ENCODE data around the gene MBD3L1.
A peak's percentile ranks its signal among the peaks of the same experiment; 100 is the strongest.

MBD3L1 gene

DNA sequence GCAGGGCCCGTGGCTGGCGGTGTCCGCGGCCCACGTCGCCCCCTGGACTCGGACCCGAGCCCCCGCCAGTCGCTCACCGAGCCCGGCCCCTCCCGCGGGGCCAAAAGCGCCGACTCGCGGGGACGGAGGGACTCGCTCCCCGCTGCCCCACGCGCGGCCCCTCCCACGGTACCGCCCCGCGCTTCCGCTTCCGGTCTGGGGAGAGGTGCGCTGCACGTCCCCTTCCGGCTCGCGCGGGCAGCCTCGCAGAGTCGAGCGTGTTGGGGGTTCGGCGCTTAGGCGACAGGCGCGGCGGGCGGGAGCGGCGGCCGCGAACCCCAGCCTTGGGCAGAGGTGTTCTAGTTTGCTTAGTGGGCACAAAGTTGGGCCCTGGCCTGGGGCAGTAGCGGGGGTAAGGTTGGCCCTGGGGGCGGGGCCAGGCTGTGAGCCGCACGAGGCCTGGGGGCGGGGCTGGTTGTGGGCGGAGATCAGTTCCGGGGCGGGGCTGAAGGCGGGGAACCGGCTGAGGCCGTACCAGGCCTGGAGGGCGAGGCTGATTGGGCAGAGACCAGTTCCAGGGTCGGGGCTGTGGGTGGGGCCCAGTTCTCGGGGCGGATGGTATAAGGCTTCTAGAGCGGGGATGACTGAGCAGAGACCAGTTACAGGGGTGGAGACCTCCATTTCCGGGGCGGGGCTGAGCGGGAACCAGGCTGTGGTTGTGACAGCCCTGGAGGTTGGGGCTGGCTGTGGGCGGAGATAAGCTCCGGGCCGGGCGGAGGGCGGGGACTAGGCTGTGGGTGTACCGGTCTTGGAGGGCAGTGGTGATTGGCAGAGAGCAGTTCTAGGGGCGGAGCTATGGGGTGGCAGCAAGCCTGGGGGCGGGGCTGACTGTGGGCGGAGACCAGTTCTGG, at the start of gene MBD3L1, which contains the start of gene ZNF558:
Gene MBD3L1, plus strand, starts transcription at position 246 of the 890 bp plus-strand sequence. CDS start 10,302 bp downstream, outside the sequence.
Gene ZNF558, minus strand, starts transcription at position 173 of the 890 bp plus-strand sequence. CDS start 9,645 bp downstream, outside the sequence.
- DNase-seq (peak; percentile 98), ATAC-seq (peak; percentile 97)
- no peaks in the 10 kb centered on the region for H3K9me3 Mint-ChIP-seq
- H3K36me3 Mint-ChIP-seq (ENCODE audit: low read depth), result peaks cover 10% of the 10 kb centered on the region
- peak within 1 kb of the TSS; percentile 82 for H3K4me3 Mint-ChIP-seq
- H3K27me3 Mint-ChIP-seq, result no peaks in the 10 kb centered on the region
- peak within 1 kb of the TSS; percentile 92 for H3K27ac Mint-ChIP-seq
- peaks cover 16% of the 10 kb centered on the region for H3K4me1 Mint-ChIP-seq

DNA sequence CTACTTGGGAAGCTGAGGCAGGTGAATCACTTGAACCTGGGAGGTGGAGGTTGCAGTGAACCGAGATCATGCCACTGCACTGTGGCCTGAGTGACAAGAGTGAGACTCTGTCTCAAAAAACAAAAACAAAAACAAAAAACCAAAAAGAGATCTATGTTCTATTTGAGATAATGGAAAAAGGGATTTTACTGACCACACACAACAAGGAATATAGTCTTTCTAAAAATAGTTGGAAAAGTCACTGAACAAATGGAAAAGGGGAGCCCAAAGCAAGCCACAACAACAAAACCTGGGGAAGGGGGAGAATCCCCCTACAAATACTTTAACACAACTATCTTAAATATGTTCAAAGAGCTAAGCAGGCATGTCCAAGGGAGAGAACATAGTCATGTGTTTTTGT, 37.4 kb upstream of the MBD3L1 start:
- Mint-ChIP-seq H3K27me3 (peaks cover 4% of the 10 kb centered on the region), H3K27ac (no peak overlapping the region), H3K9me3 (peaks cover 22% of the 10 kb centered on the region), H3K36me3 (ENCODE audit: low read depth) (peaks cover 2% of the 10 kb centered on the region), H3K4me1 (no peaks in the 10 kb centered on the region), H3K4me3 (no peak overlapping the region)
- DNase-seq (no peak), ATAC-seq (no peak)

DNA sequence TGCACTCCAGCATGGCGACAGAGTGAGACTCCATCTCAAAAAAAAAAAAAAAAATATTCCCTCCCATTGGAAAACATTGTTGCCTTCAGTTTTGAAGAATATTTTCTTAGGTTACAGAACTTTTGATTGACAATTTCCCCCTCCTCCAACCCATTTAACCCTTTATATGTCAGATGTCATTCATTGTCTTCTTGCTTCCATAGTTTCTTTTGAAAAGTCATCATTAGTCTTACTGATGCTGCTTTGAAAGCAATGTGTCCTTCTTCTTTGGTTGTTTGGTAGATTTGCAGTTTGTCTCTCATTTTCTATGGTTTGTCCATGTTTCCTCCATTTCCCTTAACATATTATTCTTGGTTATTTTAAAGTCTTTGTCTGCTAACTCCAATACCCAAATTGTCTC, 25.5 kb upstream of the MBD3L1 start:
- DNase-seq (no peak), ATAC-seq (no peak)
- peaks cover 56% of the 10 kb centered on the region for H3K9me3 Mint-ChIP-seq
- no peak overlapping the region for H3K27ac Mint-ChIP-seq
- H3K4me3 Mint-ChIP-seq, result no peak overlapping the region
- H3K4me1 Mint-ChIP-seq, result no peaks in the 10 kb centered on the region
- H3K36me3 Mint-ChIP-seq (ENCODE audit: low read depth), result peaks cover 81% of the 10 kb centered on the region
- no peaks in the 10 kb centered on the region for H3K27me3 Mint-ChIP-seq

DNA sequence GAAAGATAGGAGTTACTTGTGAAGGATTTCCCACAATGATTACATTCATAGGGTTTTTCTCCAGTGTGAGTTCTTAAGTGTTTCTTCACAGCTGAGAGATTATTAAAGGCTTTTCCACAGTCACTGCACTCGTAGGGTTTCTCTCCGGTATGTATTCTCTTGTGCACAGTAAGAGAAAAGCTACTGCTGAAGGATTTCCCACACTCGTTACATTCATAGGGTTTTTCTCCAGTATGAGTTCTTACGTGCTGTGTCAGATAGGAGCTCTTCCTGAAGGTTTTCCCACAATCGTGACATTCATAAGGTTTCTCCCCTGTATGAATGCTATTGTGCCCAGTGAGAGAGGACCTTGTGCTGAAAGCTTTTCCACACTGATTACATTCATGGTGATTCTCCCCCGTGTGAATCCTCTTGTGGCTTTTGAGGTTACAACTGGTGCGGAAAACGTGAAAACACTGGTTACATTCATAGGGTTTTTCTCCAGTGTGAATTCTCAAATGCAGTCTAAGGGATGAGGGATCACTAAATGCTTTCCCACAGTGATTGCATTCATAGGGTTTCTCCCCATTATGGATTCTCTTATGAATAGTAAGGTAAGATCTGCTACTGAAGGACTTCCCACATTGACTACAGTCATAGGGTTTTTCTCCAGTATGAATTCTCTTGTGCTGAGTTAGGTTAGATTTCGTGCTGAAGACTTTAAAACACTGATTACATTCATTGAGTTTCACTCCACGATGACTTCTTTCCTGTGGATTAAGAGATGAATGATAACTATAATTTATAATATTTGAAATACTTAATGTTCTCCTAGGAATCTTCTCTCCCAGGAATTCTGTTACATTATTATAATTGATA, 20.6 kb upstream of the MBD3L1 start:
- no peak for ATAC-seq

DNA sequence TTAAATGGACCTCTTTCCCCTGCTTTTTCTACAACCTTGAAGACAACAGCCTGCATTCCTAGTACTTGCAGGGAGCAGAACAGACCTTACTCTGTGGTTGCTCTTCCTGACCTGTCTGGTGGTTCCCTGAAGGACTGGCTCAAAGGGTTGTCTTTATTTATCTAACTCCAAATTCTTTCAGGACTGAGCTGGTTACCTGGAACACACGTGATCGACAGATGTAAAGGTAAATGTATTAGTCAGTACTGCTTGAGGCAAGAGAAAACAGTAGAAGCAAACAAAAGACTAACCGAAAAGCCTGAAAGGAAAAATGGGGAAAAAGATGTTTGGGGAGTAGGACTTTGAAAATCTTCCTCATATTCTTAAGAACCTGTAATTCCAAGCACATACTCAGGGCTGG, 18.0 kb upstream of the MBD3L1 start:
- Mint-ChIP-seq H3K27me3 (no peaks in the 10 kb centered on the region), H3K4me3 (no peak overlapping the region), H3K36me3 (ENCODE audit: low read depth) (peaks cover 98% of the 10 kb centered on the region), H3K27ac (no peak overlapping the region), H3K9me3 (peaks cover 80% of the 10 kb centered on the region), H3K4me1 (no peaks in the 10 kb centered on the region)
- ATAC-seq (no peak), DNase-seq (no peak)

More for the DNA sequence above, 20.6 kb upstream of the MBD3L1 start:
- no peaks in the 10 kb centered on the region for H3K27me3 Mint-ChIP-seq
- H3K36me3 Mint-ChIP-seq (ENCODE audit: low read depth), result peaks cover 97% of the 10 kb centered on the region
- no peak for DNase-seq
- no peak overlapping the region for H3K27ac Mint-ChIP-seq
- H3K4me1 Mint-ChIP-seq, result no peaks in the 10 kb centered on the region
- H3K9me3 Mint-ChIP-seq, result peaks cover 72% of the 10 kb centered on the region
- no peak overlapping the region for H3K4me3 Mint-ChIP-seq

DNA sequence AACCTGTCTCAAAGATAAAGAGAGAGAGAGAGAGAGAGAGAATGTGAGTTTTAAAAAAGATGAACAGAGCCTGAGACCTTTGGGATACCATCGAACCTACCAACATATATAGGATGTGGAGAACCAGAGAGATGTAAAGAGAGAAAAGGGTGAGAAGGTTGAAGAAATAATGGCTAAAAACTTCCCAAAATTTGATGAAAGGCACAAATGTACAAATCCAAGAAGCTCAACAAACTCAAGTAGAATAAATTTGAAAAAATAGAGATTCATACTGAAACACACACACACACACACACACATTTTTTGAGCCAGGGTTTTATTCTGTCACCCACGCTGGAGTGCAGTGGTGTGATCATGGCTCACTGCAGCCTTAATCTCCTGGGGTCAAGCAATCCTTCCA, 16.4 kb upstream of the MBD3L1 start:
- Mint-ChIP-seq H3K4me1 (no peaks in the 10 kb centered on the region), H3K9me3 (peaks cover 78% of the 10 kb centered on the region), H3K27ac (no peak overlapping the region), H3K4me3 (no peak overlapping the region), H3K36me3 (ENCODE audit: low read depth) (peaks cover 97% of the 10 kb centered on the region), H3K27me3 (no peaks in the 10 kb centered on the region)
- DNase-seq (no peak), ATAC-seq (no peak)

DNA sequence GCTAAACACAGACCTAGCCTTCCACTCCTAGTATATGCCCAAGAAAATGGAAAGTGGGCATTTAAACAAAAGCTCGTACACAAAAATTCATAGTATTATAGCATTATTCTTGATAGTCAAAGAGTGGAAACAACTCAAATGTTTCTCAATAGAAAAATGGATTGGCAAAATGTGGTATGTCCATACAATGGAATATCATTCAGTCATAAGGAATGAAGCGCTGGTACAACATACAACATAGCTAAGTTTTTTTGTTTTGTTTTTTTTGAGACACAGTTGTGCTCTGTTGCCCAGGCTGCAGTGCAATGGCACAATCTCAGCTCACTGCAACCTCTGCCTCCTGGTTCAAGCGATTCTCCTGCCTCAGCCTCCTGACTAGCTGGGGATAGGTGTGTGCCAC, 11.9 kb upstream of the MBD3L1 start:
- Mint-ChIP-seq H3K36me3 (ENCODE audit: low read depth) (peaks cover 90% of the 10 kb centered on the region), H3K27me3 (no peaks in the 10 kb centered on the region), H3K4me1 (no peaks in the 10 kb centered on the region), H3K27ac (no peak overlapping the region), H3K9me3 (peaks cover 43% of the 10 kb centered on the region), H3K4me3 (no peak overlapping the region)
- DNase-seq (no peak), ATAC-seq (no peak)

DNA sequence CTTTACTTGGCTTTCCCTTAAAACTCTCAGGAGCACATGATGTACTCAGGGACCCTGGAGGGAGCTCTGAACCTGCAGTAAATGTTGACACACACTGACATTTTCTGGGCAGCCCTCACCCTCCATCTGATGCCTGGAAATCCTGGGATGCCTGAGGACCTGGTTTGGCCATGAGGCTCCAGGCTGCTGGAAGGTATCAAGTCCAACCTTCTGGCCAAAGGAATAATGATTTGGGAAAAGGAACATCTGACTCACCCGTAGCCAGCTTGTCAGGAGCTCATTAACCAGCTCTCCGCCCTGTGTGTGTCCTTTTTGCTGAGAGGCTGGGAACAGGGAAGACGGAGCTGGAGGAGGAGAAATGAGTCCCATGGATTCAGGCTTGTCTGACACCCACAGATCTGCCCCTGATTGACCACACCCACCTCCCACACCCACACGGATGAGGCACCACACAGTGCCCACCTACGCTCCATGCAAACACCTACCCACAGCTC, 10.4 kb upstream of the MBD3L1 start:
- Mint-ChIP-seq H3K27me3 (no peaks in the 10 kb centered on the region), H3K36me3 (ENCODE audit: low read depth) (peaks cover 79% of the 10 kb centered on the region), H3K27ac (no peak overlapping the region), H3K9me3 (peaks cover 28% of the 10 kb centered on the region), H3K4me1 (peaks cover 2% of the 10 kb centered on the region), H3K4me3 (no peak overlapping the region)
- ATAC-seq, result no peak
- DNase-seq, result no peak

DNA sequence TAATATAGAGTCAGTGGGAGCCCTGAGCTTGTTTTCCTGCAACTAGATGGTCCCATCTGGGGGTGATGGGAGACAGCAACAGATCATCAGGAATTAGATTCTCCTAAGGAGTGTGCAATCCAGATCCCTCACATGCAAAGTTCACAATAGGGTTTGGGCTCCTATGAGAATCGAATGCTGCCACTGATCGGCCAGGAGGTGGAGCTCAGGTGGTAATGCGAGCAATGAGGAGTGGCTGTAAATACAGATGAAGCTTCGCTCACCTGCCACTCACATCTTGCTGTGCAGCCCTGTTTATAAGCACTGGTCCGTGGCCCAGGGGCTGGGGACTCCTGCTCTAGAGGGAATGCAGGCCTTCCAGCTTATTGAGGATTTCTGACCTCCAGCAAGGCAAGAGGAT, 5.8 kb upstream of the MBD3L1 start:
- no peak overlapping the region for H3K27ac Mint-ChIP-seq
- H3K4me3 Mint-ChIP-seq, result no peak overlapping the region
- peaks cover 9% of the 10 kb centered on the region for H3K4me1 Mint-ChIP-seq
- peaks cover 49% of the 10 kb centered on the region for H3K36me3 Mint-ChIP-seq (ENCODE audit: low read depth)
- H3K9me3 Mint-ChIP-seq, result no peaks in the 10 kb centered on the region
- no peaks in the 10 kb centered on the region for H3K27me3 Mint-ChIP-seq
- ATAC-seq, result no peak
- no peak for DNase-seq

DNA sequence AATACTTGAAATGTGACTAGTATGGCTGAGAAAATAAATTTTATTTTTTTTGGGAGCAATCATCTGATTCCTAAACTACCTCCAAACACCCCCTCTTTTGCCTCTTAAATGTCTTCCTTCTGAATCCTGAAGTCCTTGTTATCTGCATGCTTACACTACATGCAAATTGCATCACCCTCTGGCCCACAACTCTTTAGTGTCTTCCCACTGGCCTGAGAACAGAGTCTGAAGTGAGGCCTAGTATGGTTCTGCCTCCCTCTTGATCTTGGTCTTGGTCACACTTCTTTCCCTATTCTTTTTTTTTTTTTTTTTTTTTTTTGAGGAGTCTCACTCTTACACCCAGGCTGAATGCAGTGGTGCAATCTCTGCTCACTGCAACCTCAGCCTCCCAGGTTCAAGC, 4.9 kb upstream of the MBD3L1 start:
- DNase-seq (no peak), ATAC-seq (no peak)
- H3K4me3 Mint-ChIP-seq, result no peak overlapping the region
- no peaks in the 10 kb centered on the region for H3K9me3 Mint-ChIP-seq
- H3K36me3 Mint-ChIP-seq (ENCODE audit: low read depth), result peaks cover 40% of the 10 kb centered on the region
- H3K27me3 Mint-ChIP-seq, result no peaks in the 10 kb centered on the region
- H3K4me1 Mint-ChIP-seq, result peaks cover 13% of the 10 kb centered on the region
- H3K27ac Mint-ChIP-seq, result no peak overlapping the region

DNA sequence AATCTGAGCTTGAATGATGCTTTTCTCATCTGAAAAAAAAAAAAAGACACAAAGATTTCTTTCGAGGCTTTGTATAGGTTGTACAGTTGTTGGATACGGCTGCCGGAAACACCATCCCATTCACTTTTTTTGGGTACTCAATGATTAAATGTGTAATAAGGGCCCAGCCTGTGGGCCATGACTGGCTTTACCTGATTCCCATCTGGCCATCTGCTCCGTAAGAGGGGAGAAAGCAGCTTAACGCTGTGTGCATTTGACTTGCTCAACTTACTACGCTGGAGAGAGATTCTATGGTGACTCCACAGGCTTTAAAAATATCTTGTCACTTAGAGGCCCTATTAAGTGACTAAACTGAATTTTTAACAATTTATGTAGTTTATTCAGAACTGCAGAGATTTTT, 804 bp upstream of the MBD3L1 start:
- Mint-ChIP-seq H3K36me3 (ENCODE audit: low read depth) (peaks cover 14% of the 10 kb centered on the region), H3K27ac (peak overlapping the region; percentile 74), H3K4me3 (peak overlapping the region; percentile 82), H3K27me3 (no peaks in the 10 kb centered on the region), H3K9me3 (no peaks in the 10 kb centered on the region), H3K4me1 (peaks cover 16% of the 10 kb centered on the region)
- no peak for ATAC-seq
- DNase-seq, result no peak

DNA sequence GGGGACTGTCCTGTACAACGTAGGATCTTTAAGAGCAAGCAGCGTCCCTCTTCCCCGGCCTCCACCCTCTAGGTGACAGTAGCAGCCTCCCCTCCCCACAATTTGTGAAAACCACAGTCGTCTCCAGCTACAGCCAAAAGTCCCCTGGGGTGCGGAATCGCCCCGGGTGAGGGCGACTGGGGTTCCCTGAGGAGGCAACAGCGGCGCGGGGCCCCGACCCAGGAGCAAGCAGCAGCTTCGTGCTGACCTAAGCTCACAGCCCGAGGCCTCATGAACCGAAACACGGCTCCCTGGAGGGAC, 395 bp upstream of the MBD3L1 start:
- peak; percentile 4 for ATAC-seq
- H3K4me3 Mint-ChIP-seq, result peak overlapping the region; percentile 82
- peaks cover 16% of the 10 kb centered on the region for H3K4me1 Mint-ChIP-seq
- no peaks in the 10 kb centered on the region for H3K27me3 Mint-ChIP-seq
- no peak for DNase-seq
- H3K27ac Mint-ChIP-seq, result peak overlapping the region; percentile 74
- H3K36me3 Mint-ChIP-seq (ENCODE audit: low read depth), result peaks cover 12% of the 10 kb centered on the region
- H3K9me3 Mint-ChIP-seq, result no peaks in the 10 kb centered on the region

DNA sequence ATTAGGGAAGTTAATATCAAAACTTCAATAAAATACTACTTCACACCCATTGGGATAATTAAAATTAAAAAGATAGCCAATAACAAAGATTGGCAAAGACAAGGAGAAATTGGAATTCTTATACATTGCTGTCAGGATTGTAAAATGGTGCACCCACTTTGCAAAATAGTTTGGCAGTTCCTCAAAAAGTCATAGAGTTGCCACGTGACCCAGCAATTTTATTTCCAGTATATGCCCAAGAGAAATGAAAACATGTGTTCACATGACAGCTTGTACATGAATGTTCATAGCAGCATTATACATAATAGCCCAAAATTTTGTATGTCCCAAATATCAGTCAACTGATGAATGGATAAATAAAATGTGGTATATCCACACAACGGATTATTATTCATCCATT, 3.3 kb downstream of the MBD3L1 start:
- no peak overlapping the region for H3K4me3 Mint-ChIP-seq
- no peaks in the 10 kb centered on the region for H3K36me3 Mint-ChIP-seq (ENCODE audit: low read depth)
- ATAC-seq (no peak), DNase-seq (no peak)
- H3K9me3 Mint-ChIP-seq, result no peaks in the 10 kb centered on the region
- H3K4me1 Mint-ChIP-seq, result peaks cover 13% of the 10 kb centered on the region
- H3K27me3 Mint-ChIP-seq, result peaks cover 2% of the 10 kb centered on the region
- no peak overlapping the region for H3K27ac Mint-ChIP-seq

DNA sequence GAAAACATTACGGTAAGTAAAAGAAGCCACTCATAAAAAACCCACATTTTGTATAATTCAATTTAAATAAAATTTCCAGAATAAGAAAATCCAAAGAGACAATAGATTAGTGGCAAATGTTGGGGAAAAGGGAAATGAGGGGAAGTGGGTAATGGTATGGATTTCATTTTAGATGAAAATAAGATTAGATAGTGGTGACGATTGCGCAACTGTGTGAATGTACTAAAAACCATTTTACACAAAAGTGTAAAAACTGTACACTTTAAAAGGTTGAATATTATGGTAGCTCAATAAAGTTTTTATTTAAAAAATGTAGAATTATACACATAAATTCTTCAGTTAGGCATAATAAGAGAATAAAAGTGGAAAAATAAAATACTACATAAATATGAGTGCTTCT, 3.7 kb downstream of the MBD3L1 start:
- Mint-ChIP-seq H3K36me3 (ENCODE audit: low read depth) (no peaks in the 10 kb centered on the region), H3K4me1 (peaks cover 13% of the 10 kb centered on the region), H3K27ac (no peak overlapping the region), H3K27me3 (peaks cover 2% of the 10 kb centered on the region), H3K9me3 (no peaks in the 10 kb centered on the region), H3K4me3 (no peak overlapping the region)
- ATAC-seq (no peak), DNase-seq (no peak)

DNA sequence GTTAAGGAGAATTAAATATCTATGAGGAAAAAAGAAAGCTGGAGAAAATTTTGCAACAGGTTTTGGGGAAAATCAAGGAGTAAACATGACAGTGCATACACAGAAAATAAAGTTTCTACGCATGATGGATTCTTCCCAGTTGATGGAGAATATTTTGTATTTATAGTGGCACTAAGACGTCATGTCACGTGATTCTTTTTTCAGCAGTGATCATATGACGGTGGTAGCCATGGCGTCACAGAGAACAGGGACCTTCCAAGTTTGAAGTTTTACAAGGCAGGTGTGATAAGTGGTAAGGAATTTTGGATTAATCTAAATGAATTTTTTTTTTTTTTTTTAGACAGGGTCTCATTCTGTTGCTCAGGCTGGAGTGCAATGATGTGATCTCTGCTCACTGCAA, 8.5 kb downstream of the MBD3L1 start:
- H3K36me3 Mint-ChIP-seq (ENCODE audit: low read depth), result no peaks in the 10 kb centered on the region
- no peak for ATAC-seq

More for the DNA sequence above, 8.5 kb downstream of the MBD3L1 start:
- Mint-ChIP-seq H3K9me3 (no peaks in the 10 kb centered on the region), H3K4me1 (no peaks in the 10 kb centered on the region), H3K4me3 (no peak overlapping the region), H3K27ac (no peak overlapping the region), H3K27me3 (peaks cover 13% of the 10 kb centered on the region)
- no peak for DNase-seq

Data from activated naive CD8-positive, alpha-beta T cell treated with anti-CD3 and anti-CD28 coated beads, Interleukin-2, amount 50 U/mL, for 24 hours (primary cell).